ENCODE data around the gene NTRK1. TPM values are rescaled to one million over a fixed set of nuclear protein-coding genes. Genes with fewer than 3 reads are reported as not detected.

NTRK1 gene
- total and polyA plus RNA-seq, 2 experiments from 2014 or later: 0.08 to 0.11 TPM

GRCh38 chr1:156862997-156863599 lies 2.4 kb downstream of the NTRK1 start:
- Histone ChIP-seq H3K9me2 (ENCODE audit: insufficient read depth) (no peaks in the 10 kb centered on the region), H3F3A (ENCODE audit: insufficient read depth) (no peaks in the 10 kb centered on the region), H3K4me1 (ENCODE audit: insufficient read depth) (0 out of 2 replicates have a peak, but pooled peaks cover 3% of the 10 kb centered on the region), H3K4me3 (no peak overlapping the region), H3K79me2 (ENCODE audit: insufficient read depth) (no peaks in the 10 kb centered on the region), H2AFZ (no peak overlapping the region), H3K27me3 (replicated peaks; ENCODE audit: insufficient read depth) (peaks cover 13% of the 10 kb centered on the region), H3K9me3 (ENCODE audit: low read depth) (no peaks in the 10 kb centered on the region), H3K9ac (no peak overlapping the region), H3K36me3 (ENCODE audit: low read depth) (no peaks in the 10 kb centered on the region), H4K20me1 (ENCODE audit: insufficient read depth) (no peaks in the 10 kb centered on the region), H3K4me2 (ENCODE audit: unreplicated experiment) (no peak overlapping the region), H3K27ac (no peak overlapping the region)
- in situ Hi-C loops (cut with MboI): no loop called here
- WGBS, 2 experiments (ENCODE audit: low coverage in 1 of 2, low lambda C conversion rate in 2 of 2, missing lambda C conversion rate in 2 of 2): 78 to 85% methylated on average over 10 of the region's 10 CpGs
- DNase-seq: no peak
- no peak for TF ChIP-seq EZH2 (IDR thresholded peaks at IDR 0.05; ENCODE audit: insufficient read depth, poor library complexity, severe bottlenecking)

GRCh38 chr1:156863631-156864030 lies 3.0 kb downstream of the NTRK1 start:
- in situ Hi-C loops (cut with MboI): no loop called here
- Histone ChIP-seq H3K9me2 (ENCODE audit: insufficient read depth) (no peaks in the 10 kb centered on the region), H3F3A (ENCODE audit: insufficient read depth) (no peaks in the 10 kb centered on the region), H3K27ac (no peak overlapping the region), H3K9me3 (ENCODE audit: low read depth) (no peaks in the 10 kb centered on the region), H3K9ac (no peak overlapping the region), H3K4me1 (ENCODE audit: insufficient read depth) (0 out of 2 replicates have a peak, but pooled peaks cover 3% of the 10 kb centered on the region), H2AFZ (no peak overlapping the region), H3K36me3 (ENCODE audit: low read depth) (no peaks in the 10 kb centered on the region), H3K4me3 (no peak overlapping the region), H3K27me3 (replicated peaks; ENCODE audit: insufficient read depth) (peaks cover 13% of the 10 kb centered on the region), H3K4me2 (ENCODE audit: unreplicated experiment) (no peak overlapping the region), H4K20me1 (ENCODE audit: insufficient read depth) (no peaks in the 10 kb centered on the region), H3K79me2 (ENCODE audit: insufficient read depth) (no peaks in the 10 kb centered on the region)
- TF ChIP-seq EZH2phosphoT487 (IDR thresholded peaks at IDR 0.05; ENCODE audit: insufficient read depth, low read depth) (no peak), EZH2 (IDR thresholded peaks at IDR 0.05; ENCODE audit: insufficient read depth, poor library complexity, severe bottlenecking) (no peak)
- 70 to 81% methylated on average over 7 of the region's 7 CpGs for WGBS, 2 experiments (ENCODE audit: low coverage in 1 of 2, low lambda C conversion rate in 2 of 2, missing lambda C conversion rate in 2 of 2)
- DNase-seq: no peak

- peaks cover 3% of the 10 kb centered on the region; the same call in 1 of the 2 replicates for H3K4me1 ChIP-seq (ENCODE audit: insufficient read depth)
- no peak overlapping the region for H3K4me2 ChIP-seq (ENCODE audit: unreplicated experiment)
- DNase-seq: no peak
- no peaks in the 10 kb centered on the region for H3K36me3 ChIP-seq (ENCODE audit: low read depth)
- H3K79me2 ChIP-seq (ENCODE audit: insufficient read depth): no peaks in the 10 kb centered on the region
- no peak overlapping the region for H3K4me3 ChIP-seq
- peaks cover 3% of the 10 kb centered on the region; the same call in 1 of the 2 replicates for H3F3A ChIP-seq (ENCODE audit: insufficient read depth)
- no peaks in the 10 kb centered on the region for H4K20me1 ChIP-seq (ENCODE audit: insufficient read depth)
- H3K9ac ChIP-seq: no peak overlapping the region
- in situ Hi-C loops (cut with MboI): loop anchor here (5.0 kb wide), 1 partner anchor 147 kb away; no protein-coding TSS in a partner anchor
- no peak overlapping the region for H3K27ac ChIP-seq
- TF ChIP-seq EZH2phosphoT487 (IDR thresholded peaks at IDR 0.05; ENCODE audit: insufficient read depth, low read depth): no peak
- no peak for TF ChIP-seq EZH2 (IDR thresholded peaks at IDR 0.05; ENCODE audit: insufficient read depth, poor library complexity, severe bottlenecking)
- H3K9me2 ChIP-seq (ENCODE audit: insufficient read depth): no peaks in the 10 kb centered on the region
- peaks cover 13% of the 10 kb centered on the region for H3K27me3 ChIP-seq (replicated peaks; ENCODE audit: insufficient read depth)
- no peak overlapping the region for H2AFZ ChIP-seq
- WGBS, 2 experiments (ENCODE audit: low coverage in 1 of 2, low lambda C conversion rate in 2 of 2, missing lambda C conversion rate in 2 of 2): 77 to 83% methylated on average over 4 of the region's 4 CpGs
- H3K9me3 ChIP-seq (ENCODE audit: low read depth): no peaks in the 10 kb centered on the region
These were observed 4.1 kb downstream of the NTRK1 start for GRCh38 chr1:156864796-156865195.

DNA sequence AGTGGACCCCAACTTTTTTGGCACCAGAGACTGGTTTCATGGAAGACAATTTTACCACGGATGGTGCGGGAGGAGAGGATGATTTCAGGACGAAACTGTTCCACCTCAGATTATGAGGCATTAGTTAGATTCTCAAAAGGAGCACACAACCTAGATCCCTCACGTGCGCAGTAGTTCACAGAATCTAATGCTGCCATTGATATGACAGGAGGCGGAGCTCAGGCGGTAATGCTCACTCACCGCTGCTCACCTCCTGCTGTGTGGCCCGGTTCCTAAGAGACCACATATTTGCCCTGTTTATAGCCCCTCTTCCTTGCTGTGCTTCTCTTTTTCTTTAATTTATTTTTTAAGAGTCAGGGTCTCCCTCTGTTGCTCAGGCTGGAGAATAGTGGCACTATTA lies 4.6 kb downstream of the NTRK1 start:
- H3K4me1 ChIP-seq (ENCODE audit: insufficient read depth): peaks cover 8% of the 10 kb centered on the region
- H3K9ac ChIP-seq: no peak overlapping the region
- H3K27ac ChIP-seq: no peak overlapping the region
- no peak overlapping the region for H2AFZ ChIP-seq
- no peaks in the 10 kb centered on the region for H3K9me2 ChIP-seq (ENCODE audit: insufficient read depth)
- no peak overlapping the region for H3K4me3 ChIP-seq
- in situ Hi-C loops (cut with MboI): loop anchor here (5.0 kb wide), 1 partner anchor 148 kb away; no protein-coding TSS in a partner anchor
- H3K79me2 ChIP-seq (ENCODE audit: insufficient read depth): no peaks in the 10 kb centered on the region
- peaks cover 13% of the 10 kb centered on the region for H3K27me3 ChIP-seq (replicated peaks; ENCODE audit: insufficient read depth)
- no peak overlapping the region for H3K4me2 ChIP-seq (ENCODE audit: unreplicated experiment)
- 84 to 85% methylated on average over 9 of the region's 9 CpGs for WGBS, 2 experiments (ENCODE audit: low coverage in 1 of 2, low lambda C conversion rate in 2 of 2, missing lambda C conversion rate in 2 of 2)
- no peak for DNase-seq
- no peak for TF ChIP-seq EZH2phosphoT487 (IDR thresholded peaks at IDR 0.05; ENCODE audit: insufficient read depth, low read depth)
- no peak for TF ChIP-seq EZH2 (IDR thresholded peaks at IDR 0.05; ENCODE audit: insufficient read depth, poor library complexity, severe bottlenecking)
- H3K36me3 ChIP-seq (ENCODE audit: low read depth): no peaks in the 10 kb centered on the region
- no peaks in the 10 kb centered on the region for H3K9me3 ChIP-seq (ENCODE audit: low read depth)
- H4K20me1 ChIP-seq (ENCODE audit: insufficient read depth): no peaks in the 10 kb centered on the region
- H3F3A ChIP-seq (ENCODE audit: insufficient read depth): peaks cover 8% of the 10 kb centered on the region; the same call in 1 of the 2 replicates
